Panc1 (cell line): ENCODE data around the gene ATXN2.

Experiments
- CTCF ChIP-seq: fragments of 450-650 bp; IDR thresholded peaks from 2 replicates; pipeline ENCODE4 v1.5.1; 2017; ENCODE audit warnings: mild to moderate bottlenecking
- POLR2AphosphoS5 ChIP-seq: IDR thresholded peaks from 2 replicates; pipeline ENCODE4 v1.6.1; 2012; ENCODE audit warnings: mild to moderate bottlenecking, low read depth, low read length, moderate library complexity
- REST ChIP-seq, 2 experiments: IDR thresholded peaks; 2 replicates each; pipeline ENCODE4 v1.6.1; 2011 to 2012; ENCODE audit warnings: low read depth in 2 of 2, control low read depth in 1 of 2, low read length in 1 of 2, mild to moderate bottlenecking in 1 of 2, moderate library complexity in 1 of 2; ENCODE audit not compliant: insufficient read depth in 1 of 2
- SIN3A ChIP-seq: IDR thresholded peaks from 2 replicates; pipeline ENCODE4 v1.6.1; 2012; ENCODE audit warnings: low read depth, mild to moderate bottlenecking, low read length, moderate library complexity, borderline replicate concordance; ENCODE audit not compliant: insufficient read depth
- TCF7L2 ChIP-seq: IDR thresholded peaks from 2 replicates; pipeline ENCODE4 v1.6.1; 2011; ENCODE audit warnings: mild to moderate bottlenecking, low read depth, low read length, inconsistent platforms

- no peak for TF ChIP-seq CTCF
- no peak for TF ChIP-seq REST (IDR thresholded peaks at IDR 0.05; ENCODE audit: insufficient read depth in 1 of 2, low read depth in 2 of 2, low read length in 1 of 2)
- TF ChIP-seq TCF7L2, result no peak
- no peak for TF ChIP-seq POLR2AphosphoS5
- no peak for TF ChIP-seq SIN3A
These were observed 44.3 kb upstream of the ATXN2 start for GRCh38 chr12:111643427-111643826.
